Activated naive CD8-positive, alpha-beta T cell treated with anti-CD3 and anti-CD28 coated beads for 36 hours (primary cell): ENCODE results near the gene PQBP1. TPM values are rescaled to one million over a fixed set of nuclear protein-coding genes. Genes with fewer than 3 reads are reported as not detected.

Experiments used
- total RNA-seq, 2 experiments: library from RNA; stranded (reverse); gene quantifications; one replicate each; pipeline ENCODE4 v1.2.3, GENCODE V29; 2021

The PQBP1 gene
- total RNA-seq, 2 experiments from 2014 or later, result 84.3 to 85.7 TPM

Other genes starting within 250 kb of the PQBP1 start
- 10 to 100 TPM; 87.8 to 89.8 TPM for gene WAS, start 214.1 kb upstream of the PQBP1 start, total RNA-seq
- 10 to 100 TPM; 31.9 to 32.8 TPM for gene SUV39H1, start 201.2 kb upstream of the PQBP1 start, total RNA-seq
- gene GLOD5, start 136.2 kb upstream of the PQBP1 start, total RNA-seq, result not detected
- gene GATA1, start 111.3 kb upstream of the PQBP1 start, total RNA-seq, result not detected
- gene HDAC6, start 95.9 kb upstream of the PQBP1 start, total RNA-seq, result 10 to 100 TPM; 45.3 to 50.0 TPM
- under 1 TPM; 0.54 to 0.70 TPM for gene ERAS, start 71.4 kb upstream of the PQBP1 start, total RNA-seq
- 1 to 10 TPM; 1.4 to 1.8 TPM for gene PCSK1N, start 62.3 kb upstream of the PQBP1 start, total RNA-seq
- gene TIMM17B, start 162 bp upstream of the PQBP1 start, total RNA-seq, result 10 to 100 TPM; 57.8 to 60.5 TPM
- gene SLC35A2, start 13.7 kb downstream of the PQBP1 start, total RNA-seq, result 10 to 100 TPM; 20.8 to 24.0 TPM
- gene PIM2, start 21.1 kb downstream of the PQBP1 start, total RNA-seq, result 100 to 1,000 TPM; 213 to 219 TPM
- gene OTUD5, start 59.7 kb downstream of the PQBP1 start, total RNA-seq, result 10 to 100 TPM; 57.3 to 59.5 TPM
- 1 to 10 TPM; 1.2 to 1.3 TPM for gene KCND1, start 73.9 kb downstream of the PQBP1 start, total RNA-seq
- gene GRIPAP1, start 104.3 kb downstream of the PQBP1 start, total RNA-seq, result 10 to 100 TPM; 53.7 to 54.3 TPM
- 10 to 100 TPM; 21.0 to 23.3 TPM for gene TFE3, start 145.4 kb downstream of the PQBP1 start, total RNA-seq
- gene CCDC120, start 161.1 kb downstream of the PQBP1 start, total RNA-seq, result 1 to 10 TPM; 3.7 to 4.3 TPM
- 10 to 100 TPM; 10.1 to 11.9 TPM for gene PRAF2, start 176.1 kb downstream of the PQBP1 start, total RNA-seq
- gene WDR45, start 182.0 kb downstream of the PQBP1 start, total RNA-seq, result 10 to 100 TPM; 23.7 to 31.1 TPM
- 10 to 100 TPM; 19.9 to 20.0 TPM for gene GPKOW, start 225.8 kb downstream of the PQBP1 start, total RNA-seq